Activated CD4-positive, CD25-positive, alpha-beta regulatory T cell treated with anti-CD3 and anti-CD28 coated beads, Interleukin-2, amount 50 U/mL, for 72 hours (primary cell): ENCODE results near the gene KIAA0586.
"Not testable (repeated sequence)": the region's sequence is repeated elsewhere in the genome, so short reads cannot be mapped to it uniquely, and the experiment has no call there.

Experiments
- DNase-seq: peaks from one replicate; pipeline ENCODE4 v3.0.0; 2021

The KIAA0586 gene

DNA sequence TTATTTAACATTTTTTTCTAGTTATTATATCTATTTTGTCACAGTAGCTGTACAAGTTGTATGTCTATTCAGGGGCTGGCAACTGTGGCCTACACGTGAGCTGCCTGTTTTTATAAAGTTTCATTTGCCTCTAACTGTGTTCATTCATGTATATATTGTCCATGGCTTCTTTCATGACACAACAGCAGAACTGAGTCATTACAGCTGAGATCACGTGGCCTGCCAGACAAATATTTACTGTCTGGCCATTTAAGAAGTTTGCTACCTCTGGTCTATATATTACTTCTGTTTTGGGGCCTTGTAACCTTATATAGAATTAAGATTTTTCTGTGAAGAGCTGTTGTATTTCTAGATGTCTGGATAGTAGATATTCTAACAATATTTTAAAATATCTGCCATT lies 37.9 kb downstream of the KIAA0586 start:
- no peak for DNase-seq

DNA sequence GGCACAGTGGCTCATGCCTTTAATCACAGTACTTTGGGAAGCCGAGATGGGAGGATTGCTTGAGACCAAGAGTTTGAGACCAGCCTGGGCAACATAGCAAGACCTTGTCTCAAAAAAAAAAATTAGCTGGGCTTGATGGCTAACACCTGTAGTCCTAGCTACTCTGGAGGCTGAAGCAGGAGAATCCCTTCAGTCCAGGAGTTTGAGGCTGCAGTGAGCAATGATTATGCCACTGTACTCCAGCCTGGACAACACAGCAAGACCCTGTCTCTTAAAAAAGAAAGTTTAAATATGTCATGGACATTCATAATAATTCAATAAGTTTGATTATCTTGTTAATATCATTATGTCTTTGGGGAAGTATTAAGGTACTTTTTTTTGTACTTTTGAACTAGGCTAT lies 38.9 kb downstream of the KIAA0586 start:
- no peak for DNase-seq

DNA sequence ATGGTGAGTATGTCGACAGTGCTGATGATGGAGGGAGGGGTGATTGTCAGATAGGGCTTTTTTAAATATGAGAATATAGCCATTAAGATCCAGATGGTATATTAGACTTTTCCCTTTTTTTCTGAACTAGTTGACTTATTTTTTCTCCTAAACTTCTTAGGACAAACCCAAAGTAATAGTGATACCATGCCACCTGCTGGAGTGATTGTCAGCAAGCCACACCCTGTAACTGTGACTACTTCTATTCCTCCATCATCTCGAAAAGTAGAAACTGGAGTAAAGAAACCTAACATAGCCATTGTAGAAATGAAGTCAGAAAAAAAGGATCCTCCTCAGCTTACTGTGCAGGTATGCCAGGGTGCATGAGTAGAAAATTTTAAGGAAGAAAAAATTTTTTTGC lies 40.1 kb downstream of the KIAA0586 start:
- no peak for DNase-seq

DNA sequence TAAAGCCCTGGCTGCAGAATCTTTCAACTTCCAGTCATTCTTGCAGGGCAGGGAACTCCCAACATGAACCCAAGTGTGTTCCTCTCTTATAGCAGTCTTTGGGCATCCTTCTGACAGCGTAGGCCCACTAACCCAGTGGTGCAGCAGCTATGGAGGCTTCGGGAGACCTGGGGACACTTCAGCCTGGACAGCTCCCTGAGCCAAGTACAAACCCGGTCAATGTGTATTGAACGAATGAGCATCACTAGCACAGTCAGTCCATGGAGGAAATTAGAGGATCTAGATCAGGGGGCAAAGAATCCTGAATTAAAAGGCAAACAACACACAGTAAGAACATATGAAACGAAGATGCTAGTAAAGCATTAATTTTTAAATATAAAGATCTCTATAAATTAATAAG lies 41.8 kb downstream of the KIAA0586 start:
- DNase-seq = no peak

DNA sequence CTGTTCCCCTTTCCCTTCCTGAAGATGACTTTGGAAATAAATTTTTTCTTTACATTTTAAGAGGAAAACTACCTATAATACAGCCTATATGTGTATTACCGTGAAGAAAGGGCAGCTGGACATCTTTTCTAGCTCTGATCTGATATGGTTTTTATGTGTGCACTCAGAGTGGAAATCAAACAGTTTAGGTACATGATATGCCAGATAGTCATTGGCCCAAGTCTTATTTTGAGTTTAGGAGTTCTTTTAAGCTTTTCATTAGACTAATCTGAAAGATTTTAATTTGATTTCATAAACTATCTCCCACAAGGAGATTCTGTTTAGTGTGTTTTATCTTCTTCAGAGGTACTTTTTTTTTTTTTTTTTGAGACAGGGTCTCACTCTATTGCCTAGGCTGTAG lies 48.8 kb downstream of the KIAA0586 start:
- no peak for DNase-seq

DNA sequence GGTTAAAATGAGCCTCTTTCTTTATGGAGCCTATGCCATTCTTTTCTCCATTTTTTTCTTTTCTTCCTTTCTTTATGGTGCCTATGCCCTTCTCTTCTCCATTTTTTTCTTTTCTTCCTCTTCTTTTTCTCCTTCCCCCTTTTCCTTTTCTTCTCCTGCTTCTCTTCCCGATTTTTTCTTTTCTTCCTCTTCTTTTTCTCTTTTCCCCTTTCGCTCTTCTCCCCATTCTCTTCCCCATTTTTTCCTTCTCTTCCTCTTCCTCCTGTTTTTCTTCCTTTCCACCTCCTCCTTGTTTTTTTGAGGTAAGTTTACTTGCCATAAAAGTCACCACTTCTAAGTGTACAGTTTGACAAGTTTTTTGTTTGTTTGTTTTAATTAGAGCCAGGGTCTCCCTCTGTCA lies 50.1 kb downstream of the KIAA0586 start:
- no peak for DNase-seq

DNA sequence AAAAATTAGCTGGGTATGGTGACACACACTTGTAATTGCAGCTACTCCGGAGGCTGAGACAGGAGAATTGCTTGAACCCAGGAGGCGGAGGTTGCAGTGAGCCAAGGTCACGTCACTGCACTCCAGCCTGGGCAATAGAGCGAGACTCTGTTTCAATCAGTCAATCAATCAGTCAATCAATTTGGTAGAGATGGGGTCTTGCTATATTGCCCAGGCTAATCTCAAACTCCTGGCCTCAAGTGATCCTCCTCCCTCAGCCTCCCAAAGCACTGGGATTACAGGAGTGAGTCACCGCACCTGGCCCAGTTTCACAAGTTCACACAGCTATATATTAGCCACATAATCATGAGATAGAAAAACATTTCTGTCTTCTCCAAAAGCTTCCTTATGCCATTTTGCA lies 50.8 kb downstream of the KIAA0586 start:
- DNase-seq = not testable (repeated sequence)

DNA sequence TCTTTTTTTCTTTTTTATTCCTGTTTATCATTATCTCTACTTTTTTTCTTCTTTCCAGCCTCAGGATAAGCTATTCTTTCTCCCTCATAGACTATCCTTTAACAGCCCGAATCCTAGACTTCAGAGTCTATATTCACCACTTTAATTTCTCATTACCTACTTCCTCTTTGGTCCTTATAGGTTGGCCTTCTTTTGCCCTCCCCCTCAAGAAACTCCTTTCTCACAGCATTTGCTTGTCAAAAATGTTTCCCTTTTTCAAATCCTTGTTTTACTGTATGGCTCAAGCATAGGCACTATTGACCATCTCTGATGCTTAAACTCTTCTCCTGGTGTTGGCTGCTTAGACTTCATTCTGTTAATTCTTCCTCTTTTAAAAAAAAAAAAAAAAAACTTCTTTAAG lies 52.5 kb downstream of the KIAA0586 start:
- no peak for DNase-seq

DNA sequence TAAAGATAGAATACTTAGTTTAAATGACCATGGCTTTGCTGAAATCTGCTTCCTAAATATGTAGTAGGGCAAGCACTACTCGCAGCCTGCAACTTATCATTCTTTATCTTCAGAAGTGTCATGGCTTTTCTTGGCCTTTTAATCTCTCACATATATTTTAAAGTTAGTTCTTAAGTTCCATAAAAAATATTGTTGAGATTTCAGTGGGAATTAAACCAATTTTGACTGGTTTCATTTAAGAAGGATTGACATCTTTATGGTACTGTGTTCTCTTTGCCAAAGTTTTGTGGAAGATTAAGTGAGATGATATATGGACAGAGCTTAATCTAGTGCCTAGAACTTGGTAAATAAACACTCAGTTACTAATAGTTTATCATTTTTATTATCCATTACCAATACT lies 56.7 kb downstream of the KIAA0586 start:
- DNase-seq = no peak

DNA sequence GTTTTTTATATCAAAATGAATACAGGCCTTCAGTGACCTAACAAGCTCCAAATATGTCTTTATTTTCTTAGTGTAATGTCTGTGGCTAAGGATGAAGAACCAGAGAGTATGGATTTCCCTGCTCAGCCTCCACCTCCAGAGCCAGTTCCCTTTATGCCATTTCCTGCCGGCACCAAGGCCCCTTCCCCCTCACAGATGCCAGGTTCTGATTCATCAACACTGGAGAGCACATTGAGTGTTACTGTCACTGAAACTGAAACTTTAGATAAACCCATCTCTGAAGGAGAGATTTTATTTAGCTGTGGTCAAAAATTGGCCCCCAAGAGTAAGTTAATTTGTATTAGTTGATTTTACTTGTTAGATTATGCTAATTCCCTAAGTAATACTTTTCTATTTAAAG lies 61.0 kb downstream of the KIAA0586 start:
- DNase-seq = no peak

DNA sequence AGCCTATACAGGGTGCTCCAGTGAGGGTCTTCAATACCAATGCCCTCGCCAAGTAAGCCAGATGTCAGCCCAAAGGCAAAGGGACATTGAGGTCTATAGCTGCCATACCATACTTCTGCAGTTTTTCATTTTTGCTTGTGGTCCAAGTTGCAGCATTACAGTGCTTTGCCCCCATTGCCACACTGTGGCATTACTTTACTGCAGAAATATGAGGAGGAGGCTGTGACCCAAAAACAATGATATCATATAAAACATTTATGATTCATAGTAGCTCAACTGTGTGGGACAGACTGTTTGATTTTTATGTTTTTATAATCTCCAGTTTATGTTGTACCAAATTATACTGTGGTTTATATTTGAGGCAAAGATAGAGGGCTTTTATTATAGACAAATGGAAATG lies 64.1 kb downstream of the KIAA0586 start:
- DNase-seq = no peak

DNA sequence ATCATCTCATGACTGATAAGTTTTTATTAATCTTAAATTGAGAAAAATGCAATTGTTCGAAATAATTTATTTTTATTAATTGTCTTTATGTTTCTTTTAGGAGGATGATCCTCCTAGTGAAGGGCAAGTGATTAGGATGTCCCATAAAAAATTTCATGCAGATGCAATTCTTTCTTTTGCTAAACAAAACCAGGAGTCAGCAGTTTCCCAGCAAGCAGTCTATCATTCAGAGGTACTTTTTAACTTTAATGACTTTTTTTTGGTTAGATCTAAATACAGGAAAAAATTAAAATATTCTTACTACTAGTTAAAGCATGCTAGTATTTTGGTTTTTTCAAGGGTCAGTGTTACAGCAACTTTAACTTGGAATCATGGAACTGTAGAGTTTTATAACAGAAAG lies 64.5 kb downstream of the KIAA0586 start:
- DNase-seq = no peak

DNA sequence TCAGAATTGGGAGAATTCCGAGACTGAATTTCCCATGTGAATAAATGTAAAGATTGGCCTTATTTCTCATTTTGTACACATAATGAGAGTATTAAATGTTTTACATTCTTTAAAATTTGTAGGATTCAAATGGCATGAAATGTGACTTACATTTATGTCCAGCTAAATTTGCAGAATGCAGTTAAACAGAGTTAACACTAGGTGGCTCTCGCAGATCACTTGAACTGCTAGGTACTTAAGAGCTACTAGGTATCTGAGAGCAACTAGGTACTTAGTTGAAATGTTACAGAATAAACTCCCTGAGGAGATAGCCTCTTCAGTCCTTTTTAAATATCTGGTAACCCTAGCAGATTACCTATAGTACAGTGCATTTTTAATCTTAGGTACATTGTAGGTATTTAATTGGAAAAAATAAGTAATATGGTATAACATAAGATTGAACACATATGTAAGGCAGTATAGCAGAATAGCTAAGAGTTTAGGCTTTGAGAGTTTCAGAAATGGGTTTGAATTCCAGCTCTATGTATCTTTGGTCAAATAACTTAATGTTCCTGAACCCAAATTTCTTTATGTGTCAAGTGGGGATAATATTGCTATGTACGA lies 73.8 kb downstream of the KIAA0586 start:
- DNase-seq = no peak

DNA sequence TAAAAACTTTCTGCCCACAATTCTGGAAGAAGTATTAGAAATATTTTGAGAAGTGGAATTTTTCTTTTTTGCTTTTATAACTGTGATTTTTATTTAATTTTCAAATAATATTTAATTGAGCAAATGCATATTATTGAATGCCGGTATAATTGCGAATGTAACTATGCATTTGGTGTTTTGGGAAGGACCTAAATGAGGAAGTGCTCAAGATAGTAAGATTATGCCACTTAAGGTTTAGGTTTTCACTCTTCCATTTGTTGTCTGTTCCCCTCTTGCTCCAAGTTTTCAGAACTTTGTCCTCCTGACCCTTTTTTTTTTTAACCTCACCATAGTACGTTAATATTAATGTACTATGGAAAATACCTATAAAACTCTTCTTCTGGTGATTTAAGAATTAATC lies 85.8 kb downstream of the KIAA0586 start:
- DNase-seq = no peak

DNA sequence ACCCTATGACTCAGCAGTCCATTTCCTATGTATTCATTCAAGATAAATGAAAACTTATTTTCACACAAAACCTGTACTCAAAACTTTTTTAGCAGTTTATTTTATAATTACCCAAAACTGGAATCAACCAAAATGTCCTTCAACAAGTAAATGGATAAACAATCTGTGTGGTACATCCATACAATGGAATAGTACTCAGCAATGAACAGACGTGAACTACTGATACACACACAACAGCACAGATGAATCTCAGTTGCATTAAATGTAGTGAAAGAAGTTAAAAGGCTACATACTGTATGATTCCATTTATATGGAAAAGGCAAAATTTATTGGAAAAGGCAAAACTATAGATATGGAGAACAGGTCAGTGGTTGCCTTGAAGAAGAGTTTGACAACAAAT lies 90.1 kb downstream of the KIAA0586 start:
- no peak for DNase-seq

DNA sequence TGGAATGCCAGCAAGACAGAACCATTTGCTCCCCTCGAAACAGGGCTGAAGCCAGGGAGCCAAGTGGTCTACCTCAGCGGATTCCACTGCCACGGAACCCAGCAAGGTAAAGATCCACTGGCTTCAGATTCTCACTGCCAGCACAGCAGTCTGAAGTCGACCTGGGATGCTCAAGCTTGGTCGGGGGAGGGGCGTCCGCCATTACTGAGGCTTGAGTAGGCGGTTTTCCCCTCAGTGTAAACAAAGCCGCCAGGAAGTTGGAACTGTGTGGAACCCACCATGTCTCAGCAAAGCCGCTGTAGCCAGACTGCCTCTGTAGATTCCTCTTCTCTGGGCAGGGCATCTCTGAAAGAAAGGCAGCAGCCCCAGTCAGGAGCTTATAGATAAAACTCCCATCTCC lies 98.2 kb downstream of the KIAA0586 start:
- not testable (repeated sequence) for DNase-seq

DNA sequence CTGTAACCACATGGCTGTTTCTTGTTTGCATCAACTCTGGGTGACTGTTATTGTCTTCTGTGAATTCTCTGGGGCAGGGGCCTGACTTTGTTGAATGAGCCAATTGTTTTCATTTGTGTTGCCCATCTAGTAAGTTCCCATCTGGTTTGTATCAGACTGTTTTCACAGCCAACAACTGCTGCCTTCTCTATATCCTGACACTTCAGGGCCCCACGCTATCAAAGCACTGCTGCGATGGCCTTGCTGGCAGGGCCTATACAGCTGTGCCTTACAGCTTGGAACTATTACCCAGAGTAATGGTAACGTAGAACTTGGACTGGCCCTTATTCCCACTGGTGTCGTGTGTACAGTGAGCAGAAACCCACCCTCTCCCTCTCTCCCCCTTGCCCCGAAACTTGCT lies 105.9 kb downstream of the KIAA0586 start:
- no peak for DNase-seq

DNA sequence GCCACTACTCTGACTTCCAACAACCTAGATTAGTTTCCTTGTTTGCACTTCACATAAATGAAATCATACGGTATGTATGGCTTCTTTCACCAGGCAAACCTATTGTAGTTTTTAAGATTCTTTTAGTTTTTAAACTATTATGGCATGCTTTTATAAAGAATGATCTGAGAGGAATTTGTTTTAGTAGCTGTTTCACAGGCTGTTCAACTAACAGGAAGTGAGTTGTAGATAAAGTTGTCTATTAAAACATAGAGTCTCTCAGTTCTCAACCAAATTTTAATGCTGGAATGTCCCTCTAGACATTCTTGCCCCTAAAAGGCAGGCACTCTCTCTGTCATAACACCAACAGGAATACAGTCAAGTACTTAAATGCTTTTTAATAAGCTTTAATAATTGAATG lies 107.5 kb downstream of the KIAA0586 start:
- DNase-seq = no peak

DNA sequence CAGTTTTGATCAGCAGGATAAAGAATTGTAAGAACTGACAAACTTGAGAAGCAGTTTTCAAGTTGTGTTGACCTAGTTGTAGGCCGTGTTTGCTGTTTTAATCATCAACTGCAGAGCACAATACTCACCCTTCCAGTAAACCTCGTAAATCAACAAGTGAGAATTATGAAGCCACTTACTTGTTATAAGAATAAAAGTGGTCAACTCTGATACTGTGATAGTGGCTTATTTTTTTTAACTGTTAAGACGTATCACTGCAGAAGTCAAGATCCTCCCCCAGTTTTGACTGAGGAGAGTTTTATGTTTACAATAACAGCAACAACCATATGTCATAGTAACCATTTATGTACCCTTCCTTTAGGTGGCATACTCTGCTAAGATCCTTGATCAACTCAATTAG lies 109.5 kb downstream of the KIAA0586 start:
- DNase-seq = no peak

DNA sequence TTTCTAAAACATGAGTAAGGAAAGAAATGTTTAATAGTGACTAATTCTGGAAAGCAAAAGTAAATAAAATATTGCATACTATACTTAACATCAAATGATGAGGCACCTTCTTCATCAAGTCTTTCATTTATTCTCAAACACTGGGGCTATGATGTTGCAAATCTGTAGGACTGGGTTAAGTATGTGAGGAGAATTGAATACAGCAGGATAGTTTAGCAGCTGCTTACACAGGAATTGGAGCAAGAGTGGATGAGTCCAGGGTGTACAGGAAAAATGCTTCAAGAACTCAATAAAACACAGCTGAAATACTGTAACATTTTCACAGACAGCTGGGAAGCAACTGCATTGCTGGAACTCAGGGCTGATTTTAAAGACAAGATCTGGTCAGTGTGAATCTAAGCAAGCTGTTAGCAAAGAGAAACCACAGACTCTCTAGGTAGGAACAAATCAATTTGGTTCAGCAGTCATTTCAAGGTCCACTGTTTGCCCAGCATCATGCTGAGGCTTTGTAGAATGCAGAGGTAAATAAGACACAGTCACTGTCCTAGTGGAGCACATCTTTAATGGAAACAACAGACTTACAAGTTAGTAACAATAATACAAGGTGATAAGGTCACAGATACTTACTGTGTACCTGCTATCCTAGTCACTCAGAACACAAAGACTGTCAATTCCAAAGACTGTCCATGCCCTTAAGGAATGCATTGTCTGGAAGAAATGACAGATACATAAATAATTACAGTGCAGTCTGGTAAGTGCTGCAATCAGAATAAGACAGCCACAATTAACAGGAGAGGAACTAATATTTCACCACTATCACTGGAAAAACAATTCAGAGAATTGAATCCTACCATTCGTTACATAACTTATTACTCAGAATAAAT lies 113.5 kb downstream of the KIAA0586 start:
- DNase-seq = no peak

DNA sequence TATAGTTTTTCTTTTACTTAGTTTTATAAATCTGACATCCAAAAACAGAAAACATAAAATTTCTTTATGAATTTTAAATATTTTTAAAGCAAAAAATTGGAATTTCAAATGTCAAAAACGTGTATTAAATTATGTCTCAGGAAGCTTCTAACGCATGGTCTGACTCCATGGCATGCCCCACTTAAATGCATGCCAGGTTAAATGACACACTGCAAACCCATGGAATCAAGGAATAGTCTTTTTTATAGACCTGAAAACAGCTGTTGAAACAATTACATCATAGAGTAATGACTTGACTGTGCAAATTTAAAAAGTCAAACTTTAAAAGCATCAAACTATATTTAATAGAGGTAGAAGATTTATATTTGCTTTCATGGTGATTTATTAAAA lies 114.1 kb downstream of the KIAA0586 start:
- DNase-seq = no peak

DNA sequence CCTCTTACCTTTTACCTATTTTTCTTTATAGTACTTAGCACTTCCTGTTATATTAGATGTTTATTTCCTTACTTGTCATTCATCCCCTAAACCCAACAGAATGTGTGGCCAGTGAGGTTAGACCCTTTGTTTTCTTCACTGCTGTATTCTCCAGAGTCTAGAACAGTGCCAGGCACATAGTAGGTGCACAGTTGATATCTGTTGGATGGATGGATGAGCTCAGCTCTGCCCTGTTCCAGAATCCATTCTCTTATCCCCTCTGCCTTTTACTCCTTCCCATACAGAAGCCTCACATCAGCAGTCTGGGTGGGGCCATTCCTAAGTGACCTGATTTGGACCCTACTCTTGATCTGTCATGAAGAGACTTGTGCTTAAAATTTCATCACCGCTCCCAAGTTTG lies 115.7 kb downstream of the KIAA0586 start:
- no peak for DNase-seq

DNA sequence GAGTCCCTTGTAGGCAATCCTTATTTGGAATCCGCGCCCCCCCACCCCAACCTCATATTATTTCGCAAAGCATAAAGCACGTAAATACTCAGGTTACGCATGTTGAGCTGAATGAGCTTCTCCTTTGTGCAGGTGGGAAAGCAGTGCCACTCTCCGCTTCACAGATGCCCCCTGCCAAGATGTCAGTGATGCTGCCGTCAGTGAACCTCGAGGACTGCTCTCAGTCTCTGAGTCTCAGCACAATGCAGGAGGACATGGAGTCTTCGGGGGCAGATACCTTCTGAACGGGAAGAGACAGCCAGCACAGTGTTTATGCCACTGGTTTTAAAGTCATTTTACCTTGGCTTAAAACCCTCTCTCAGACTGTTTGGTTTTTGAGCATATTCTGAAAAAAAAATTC lies 120.1 kb downstream of the KIAA0586 start:
- DNase-seq = no peak

DNA sequence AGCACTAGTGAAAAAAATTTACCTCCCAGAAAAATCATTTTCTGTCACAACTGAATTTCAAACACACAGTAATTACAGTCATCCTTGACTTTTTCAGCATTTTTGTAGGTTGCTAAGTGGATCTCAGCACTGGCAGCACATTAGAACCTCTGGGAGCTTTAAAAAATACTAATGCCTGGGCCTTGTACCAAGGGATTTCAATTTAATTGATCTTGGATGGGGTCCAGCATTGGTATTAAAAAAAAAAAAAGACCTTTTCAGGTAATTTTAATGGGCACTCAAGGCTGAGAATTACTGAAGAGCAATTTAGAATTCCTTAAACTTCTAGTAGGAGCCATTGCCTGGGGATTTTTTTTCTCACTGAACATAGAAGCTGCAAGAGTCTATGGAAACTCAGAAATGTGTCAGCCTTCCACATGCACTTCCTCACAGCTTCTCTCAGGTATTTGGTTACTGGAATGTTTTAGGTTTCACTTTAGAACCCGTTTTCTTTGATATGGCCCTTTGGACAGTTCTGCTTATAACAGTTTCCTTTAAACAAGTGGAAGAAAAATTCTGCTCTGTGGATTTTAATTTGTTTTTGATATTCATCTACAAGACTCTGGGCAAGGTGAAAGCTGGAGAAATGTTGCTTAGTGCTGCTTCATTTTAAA lies 121.7 kb downstream of the KIAA0586 start:
- DNase-seq = no peak
